Ecto neural progenitor cell (in vitro differentiated cells): ENCODE measurements around the gene CLASRP.
"Not testable (repeated sequence)": the region's sequence is repeated elsewhere in the genome, so short reads cannot be mapped to it uniquely, and the experiment has no call there.

Source experiments
- DNase-seq: peaks from one replicate; pipeline ENCODE4 v3.0.0-alpha.2; 2018; ENCODE audit warnings: low spot score

The CLASRP gene

GRCh38 chr19:45103508-45104319, 64.9 kb downstream of the CLASRP start:
- peak; percentile 86 for DNase-seq

GRCh38 chr19:45104658-45105349, 66.0 kb downstream of the CLASRP start:
- DNase-seq: no peak

DNA sequence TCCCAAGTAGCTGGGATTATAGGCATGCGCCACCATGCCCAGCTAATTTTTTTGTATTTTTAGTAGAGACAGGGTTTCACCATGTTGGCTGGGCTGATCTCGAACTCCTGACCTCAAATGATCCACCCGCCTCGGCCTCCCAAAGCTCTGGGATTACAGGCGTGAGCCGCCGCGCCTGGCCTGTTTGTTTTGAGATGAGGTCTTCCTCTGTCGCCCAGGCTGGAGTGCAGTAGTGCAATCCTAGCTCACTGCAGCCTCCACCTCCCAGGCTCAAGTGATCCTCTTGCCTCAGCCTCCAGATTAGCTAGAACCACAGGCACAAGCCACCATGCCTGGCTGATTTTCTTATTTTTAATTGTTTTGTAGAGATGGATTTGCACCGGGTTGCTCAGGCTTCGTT, 67.5 kb downstream of the CLASRP start:
- DNase-seq: not testable (repeated sequence)

GRCh38 chr19:45107621-45108150, 68.8 kb downstream of the CLASRP start:
- no peak for DNase-seq

- no peak for DNase-seq
These were observed 72.0 kb downstream of the CLASRP start for GRCh38 chr19:45110851-45111266.

DNA sequence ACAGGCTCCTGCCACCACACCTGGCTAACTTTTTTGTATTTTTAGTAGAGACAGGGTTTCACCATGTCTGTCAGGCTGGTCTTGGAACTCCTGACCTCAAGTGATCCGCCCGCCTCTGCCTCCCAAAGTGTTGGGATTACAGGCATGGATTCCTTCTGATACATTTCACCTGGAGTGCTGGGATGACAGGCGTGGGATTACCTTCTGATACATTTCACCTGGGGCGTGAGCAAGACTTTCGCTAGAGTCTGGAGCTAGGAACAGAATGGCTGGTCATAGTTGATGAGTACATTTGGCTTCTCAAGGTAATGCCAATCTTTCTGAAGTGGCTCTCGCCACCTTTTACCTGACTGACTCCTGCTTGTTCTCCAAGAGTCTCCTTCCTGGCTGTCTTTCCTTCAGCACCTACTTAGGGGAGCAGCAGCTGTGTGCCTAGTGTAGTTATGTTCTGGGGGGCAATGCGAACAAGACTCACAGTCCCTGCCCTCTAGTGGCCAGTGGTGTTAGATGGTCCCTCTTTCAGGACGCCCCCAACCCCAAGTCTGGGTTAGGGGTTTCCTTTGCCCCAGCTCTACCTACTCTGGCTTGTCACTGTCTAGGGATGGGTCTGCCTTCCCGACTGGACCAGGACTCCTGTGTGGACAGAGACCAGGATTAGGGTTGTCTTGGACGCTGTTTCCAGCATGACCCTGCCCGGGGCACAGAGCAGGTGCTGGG, 73.4 kb downstream of the CLASRP start:
- no peak for DNase-seq

DNA sequence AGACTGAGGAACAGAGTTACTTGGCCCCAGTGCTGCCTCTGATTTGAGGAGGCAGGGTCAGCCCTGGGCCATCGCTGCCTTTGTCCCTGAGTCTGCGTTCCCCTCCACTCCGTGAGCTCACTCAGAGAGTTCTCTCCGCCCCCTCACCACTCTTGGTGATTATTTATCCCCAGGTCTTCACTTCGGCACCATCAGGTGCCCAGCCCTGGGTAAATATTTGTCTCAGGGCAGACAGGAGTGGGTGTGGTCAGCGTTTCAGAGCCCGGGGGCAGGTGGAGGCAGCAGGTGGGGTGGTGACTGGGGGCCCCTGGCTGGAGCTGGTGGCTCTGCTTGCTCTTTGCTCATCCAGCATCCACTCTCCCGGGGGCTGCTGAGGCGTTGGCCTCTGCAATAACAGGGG, 74.8 kb downstream of the CLASRP start:
- no peak for DNase-seq

DNA sequence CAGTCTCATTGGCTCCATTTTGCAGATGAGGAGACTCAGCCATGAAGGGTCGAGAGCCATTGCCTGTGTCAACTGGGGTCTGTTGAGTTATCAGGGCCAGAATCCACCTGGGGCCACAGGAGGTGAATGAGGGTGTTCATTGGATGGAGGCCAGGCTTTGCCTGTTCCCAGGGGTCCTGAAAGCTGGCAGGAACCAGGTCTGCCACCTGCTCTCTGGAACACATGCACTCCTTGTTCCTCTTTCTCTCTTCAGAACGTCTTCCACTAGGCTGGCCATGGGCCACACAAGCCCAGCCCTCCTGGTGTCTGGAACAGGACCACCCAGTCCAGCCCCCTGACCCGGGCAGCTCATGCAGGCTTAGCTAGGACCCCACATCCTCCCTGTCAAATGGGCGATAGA, 75.3 kb downstream of the CLASRP start:
- DNase-seq: no peak

- DNase-seq: no peak
These were observed 77.2 kb downstream of the CLASRP start for GRCh38 chr19:45115809-45116615.

DNA sequence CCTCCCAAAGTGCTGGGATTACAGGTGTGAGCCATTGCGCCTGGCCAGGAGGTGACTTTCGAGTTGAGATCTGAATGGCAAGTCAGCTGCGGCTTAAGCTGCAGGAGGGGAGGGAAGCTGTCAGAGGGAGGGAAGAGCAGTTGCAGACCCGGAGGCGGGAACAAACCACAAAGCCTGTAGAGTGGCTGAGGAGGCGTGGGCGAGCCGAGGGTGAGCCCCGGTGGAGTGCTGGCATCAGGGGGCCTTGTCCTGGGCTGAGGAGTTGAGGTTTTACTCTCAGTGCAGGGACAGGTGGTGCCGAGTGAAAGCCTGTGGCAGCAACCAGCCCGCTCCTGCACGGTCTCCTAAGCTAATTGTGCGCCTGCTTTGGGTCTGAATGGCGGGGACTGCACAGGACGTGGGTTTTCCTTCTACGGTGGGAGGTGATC, 78.3 kb downstream of the CLASRP start:
- DNase-seq: peak; percentile 63

GRCh38 chr19:45117671-45118070, 78.8 kb downstream of the CLASRP start:
- DNase-seq: no peak

DNA sequence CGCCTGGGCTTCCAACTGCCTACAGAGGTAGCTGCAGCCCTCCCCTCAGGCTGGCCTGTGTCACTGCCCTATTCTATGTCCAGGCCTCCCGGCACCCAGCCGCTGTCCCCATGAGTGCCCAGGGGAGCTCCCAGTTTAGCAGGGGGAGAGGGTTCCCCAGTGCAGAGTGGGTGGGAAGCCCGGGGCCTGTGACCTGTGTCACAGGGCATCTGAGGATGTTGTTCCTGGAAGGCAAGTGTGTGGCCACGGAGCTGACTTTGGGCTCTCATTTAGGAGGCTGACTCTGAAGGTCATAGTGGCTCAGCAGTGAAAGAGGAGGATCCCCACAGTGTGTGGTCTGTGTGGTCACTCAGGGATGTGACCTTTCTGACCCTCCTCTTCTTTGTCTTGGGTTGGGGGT, 79.3 kb downstream of the CLASRP start:
- no peak for DNase-seq

DNA sequence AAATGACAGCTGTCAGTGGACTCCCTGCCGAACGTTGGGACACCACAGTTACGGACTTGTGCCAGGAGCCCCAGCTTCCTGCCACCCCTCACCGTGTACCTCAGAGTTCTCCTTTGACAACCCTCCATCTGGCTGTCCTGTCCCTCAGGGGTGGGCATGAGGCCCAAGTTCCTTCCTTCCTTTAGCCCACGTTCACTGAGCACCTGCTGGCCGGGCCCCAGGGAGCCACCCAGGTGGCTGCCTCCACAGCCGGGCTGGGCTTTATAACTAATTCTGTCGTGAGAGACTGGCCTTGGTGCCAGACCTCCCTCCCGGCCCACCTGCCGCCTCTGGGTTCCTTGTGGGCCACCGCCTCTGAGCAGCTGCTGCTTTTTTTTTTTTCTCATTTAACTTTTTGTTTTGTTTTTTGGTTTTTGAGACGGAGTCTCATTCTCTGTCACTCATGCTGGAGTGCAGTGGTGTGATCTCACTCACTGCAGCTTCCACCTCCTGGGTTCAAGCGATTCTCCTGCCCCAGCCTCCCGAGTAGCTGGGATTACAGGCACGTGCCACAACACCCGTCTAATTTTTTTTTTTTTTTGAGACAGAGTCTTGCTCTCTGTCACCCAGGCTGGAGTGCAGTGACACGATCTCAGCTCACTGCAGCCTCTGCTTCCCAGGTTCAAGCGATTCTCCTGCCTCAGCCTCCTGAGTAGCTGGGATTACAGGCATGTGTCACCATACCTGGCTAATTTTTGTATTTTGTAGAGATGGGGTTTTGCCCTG, 79.9 kb downstream of the CLASRP start:
- DNase-seq: not testable (repeated sequence)

GRCh38 chr19:45119582-45119981, 80.7 kb downstream of the CLASRP start:
- DNase-seq: no peak
